HepG2 (cell line): ENCODE measurements around the gene OXLD1. TPM values are rescaled to one million over a fixed set of nuclear protein-coding genes. Genes with fewer than 3 reads are reported as not detected.

Source experiments
- AGO2 ChIP-seq: fragments of 200-400 bp; formaldehyde crosslinking; optimal IDR thresholded peaks from 2 replicates; pipeline ENCODE3; 2017; ENCODE audit warnings: mild to moderate bottlenecking, low read depth, low read length, moderate library complexity
- ATM ChIP-seq: fragments of 450-650 bp; IDR thresholded peaks from 2 replicates; pipeline ENCODE4 v1.7.1; 2017; ENCODE audit warnings: mild to moderate bottlenecking, borderline replicate concordance
- HDAC2 ChIP-seq: sonication (generic); formaldehyde crosslinking; IDR thresholded peaks from 2 replicates; pipeline ENCODE4 v1.4.0; 2020; ENCODE audit warnings: missing genetic modification reagents
- KLF6 ChIP-seq: IDR thresholded peaks from 2 replicates; pipeline ENCODE4 v1.8.0; 2016; ENCODE audit warnings: missing biosample characterization, missing genetic modification reagents
- MIER2 ChIP-seq: IDR thresholded peaks from 2 replicates; pipeline ENCODE4 v1.6.1; 2016; ENCODE audit warnings: missing biosample characterization, missing genetic modification reagents
- MIXL1 ChIP-seq: IDR thresholded peaks from 2 replicates; pipeline ENCODE4 v1.6.1; 2016
- SNAPC4 ChIP-seq: sonication (generic); formaldehyde crosslinking; IDR thresholded peaks from 2 replicates; pipeline ENCODE4 v1.4.0; 2020; ENCODE audit warnings: mild to moderate bottlenecking, missing genetic modification reagents
- ZBTB33 ChIP-seq: sonication (generic); formaldehyde crosslinking; IDR thresholded peaks from 2 replicates; pipeline ENCODE4 v1.4.0; 2020; ENCODE audit warnings: missing genetic modification reagents
- ZNF10 ChIP-seq: sonication (generic); formaldehyde crosslinking; IDR thresholded peaks from 2 replicates; pipeline ENCODE4 v1.4.0; 2020; ENCODE audit warnings: mild to moderate bottlenecking, low read depth, missing genetic modification reagents, borderline replicate concordance
- ZNF18 ChIP-seq: sonication (generic); formaldehyde crosslinking; IDR thresholded peaks from 2 replicates; pipeline ENCODE4 v1.8.0; 2022; ENCODE audit warnings: mild to moderate bottlenecking, missing genetic modification reagents; ENCODE audit not compliant: insufficient replicate concordance
- ZNF205 ChIP-seq: IDR thresholded peaks from 2 replicates; pipeline ENCODE4 v1.6.1; 2018; ENCODE audit warnings: missing biosample characterization, missing genetic modification reagents
- ZNF451 ChIP-seq: sonication (generic); formaldehyde crosslinking; IDR thresholded peaks from 2 replicates; pipeline ENCODE4 v1.5.0; 2020; ENCODE audit warnings: mild to moderate bottlenecking, missing genetic modification reagents
- ZNF510 ChIP-seq: sonication (generic); formaldehyde crosslinking; IDR thresholded peaks from 2 replicates; pipeline ENCODE4 v1.4.0; 2020; ENCODE audit warnings: low read depth, mild to moderate bottlenecking, missing genetic modification reagents
- ZNF740 ChIP-seq: sonication (generic); formaldehyde crosslinking; IDR thresholded peaks from 2 replicates; pipeline ENCODE4 v1.4.0; 2020; ENCODE audit warnings: missing genetic modification reagents
- polyA plus RNA-seq, 8 experiments: library from polyadenylated mRNA; depleted of rRNA in 3 of 8; stranded (reverse) in 7 of 8; unstranded in 1 of 8; fragments of >200 nt; fragmentation: Illumina TruSeq in 4 of 8; extraction: Trizol in 4 of 8; gene quantifications; 2 replicates each; pipeline versions ENCODE4 v1.2.1 to v1.2.3, GENCODE V29; 2011 to 2016; ENCODE audit warnings: low read depth in 4 of 8, missing spikeins in 1 of 8, mixed read lengths in 1 of 8; ENCODE audit not compliant: insufficient read depth in 1 of 8
- total RNA-seq, 5 experiments: library from RNA; depleted of rRNA; stranded (reverse); fragments of >200 nt; fragmentation: Illumina TruSeq; extraction: Trizol; gene quantifications; 2 replicates each; pipeline ENCODE4 v1.2.3, GENCODE V29; 2016; ENCODE audit warnings: low read depth in 1 of 5

The OXLD1 gene
- total and polyA plus RNA-seq, 2 of the 13 experiments (the other 11 are each of a cell fraction or from before 2014, with no cell fraction given) = 27.1 to 37.5 TPM

GRCh38 chr17:81706757-81707624 lies 40.6 kb upstream of the OXLD1 start (continued):
- TF ChIP-seq SNAPC4 (CRISPR knock-in tag) = no peak
- no peak for TF ChIP-seq MIXL1 (CRISPR knock-in tag)
- TF ChIP-seq MIER2 = no peak
- TF ChIP-seq KLF6 (CRISPR knock-in tag) = no peak
- no peak for TF ChIP-seq ATM
- TF ChIP-seq ZNF451 = no peak
- TF ChIP-seq ZNF740 (CRISPR knock-in tag) = no peak
- TF ChIP-seq ZNF205 (CRISPR knock-in tag) = no peak
- TF ChIP-seq ZNF10 (CRISPR knock-in tag) = no peak
- no peak for TF ChIP-seq HDAC2 (CRISPR knock-in tag)
- no peak for TF ChIP-seq ZNF510 (CRISPR knock-in tag)
- peak; percentile 91 for TF ChIP-seq ZBTB33 (CRISPR knock-in tag)
- TF ChIP-seq ZNF18 (CRISPR knock-in tag) = no peak
- TF ChIP-seq AGO2 = peak; percentile 93
